GM12874 (cell line): ENCODE results near the gene GNB1.

ENCODE experiments used
- TF ChIP-seq, protein P1 (sequence below): IDR thresholded peaks from 2 replicates; pipeline ENCODE4 v1.5.1; 2011; ENCODE audit warnings: low read depth, mild to moderate bottlenecking, control low read depth, low read length, moderate library complexity; ENCODE audit not compliant: insufficient read depth

The GNB1 gene

DNA sequence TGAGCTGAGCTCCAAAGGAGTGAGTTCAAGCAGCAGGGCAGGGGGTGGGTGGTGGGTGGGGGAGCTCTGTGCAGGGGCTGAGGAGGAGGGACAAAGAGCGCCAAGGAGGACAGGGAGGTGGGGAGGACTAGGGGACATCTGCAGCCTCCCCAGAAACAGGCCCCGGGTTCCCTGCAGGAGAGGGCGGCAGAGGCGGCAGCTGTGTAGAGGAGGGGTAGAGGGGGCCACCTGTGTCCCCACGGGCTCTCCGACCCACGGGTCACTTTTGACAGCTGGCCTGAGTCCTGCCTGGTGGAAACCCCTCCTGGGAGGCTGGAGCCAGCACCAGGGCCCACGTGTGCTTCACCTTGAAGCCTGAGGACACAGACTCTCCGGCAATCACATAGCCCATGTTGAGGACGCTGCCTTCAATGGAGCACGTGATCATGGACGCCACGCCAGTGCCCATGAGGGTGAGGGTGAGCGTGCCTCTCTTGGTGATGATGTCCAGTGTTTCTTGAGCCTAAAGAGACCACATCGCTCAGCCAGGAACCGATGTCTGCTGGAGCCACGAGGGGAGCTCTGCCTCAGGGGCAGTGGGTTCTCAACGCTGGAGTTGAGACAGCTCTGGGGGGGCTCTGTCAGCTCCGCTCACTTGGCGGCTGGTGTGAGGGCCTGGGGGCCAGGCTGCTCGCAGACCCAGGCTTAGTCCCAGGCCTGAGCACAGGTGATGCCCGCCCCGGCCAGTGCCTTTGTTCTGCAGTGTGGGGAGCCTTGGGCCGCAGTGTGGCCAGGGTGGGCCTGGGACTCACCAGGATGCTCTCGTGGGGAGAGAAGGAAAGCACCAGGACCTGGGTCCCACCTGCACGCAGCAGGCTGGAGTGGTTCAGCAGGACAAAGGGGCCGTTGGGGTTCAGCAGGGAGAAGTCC is 34.8 kb upstream of the GNB1 start:
- TF ChIP-seq, protein P1, sequence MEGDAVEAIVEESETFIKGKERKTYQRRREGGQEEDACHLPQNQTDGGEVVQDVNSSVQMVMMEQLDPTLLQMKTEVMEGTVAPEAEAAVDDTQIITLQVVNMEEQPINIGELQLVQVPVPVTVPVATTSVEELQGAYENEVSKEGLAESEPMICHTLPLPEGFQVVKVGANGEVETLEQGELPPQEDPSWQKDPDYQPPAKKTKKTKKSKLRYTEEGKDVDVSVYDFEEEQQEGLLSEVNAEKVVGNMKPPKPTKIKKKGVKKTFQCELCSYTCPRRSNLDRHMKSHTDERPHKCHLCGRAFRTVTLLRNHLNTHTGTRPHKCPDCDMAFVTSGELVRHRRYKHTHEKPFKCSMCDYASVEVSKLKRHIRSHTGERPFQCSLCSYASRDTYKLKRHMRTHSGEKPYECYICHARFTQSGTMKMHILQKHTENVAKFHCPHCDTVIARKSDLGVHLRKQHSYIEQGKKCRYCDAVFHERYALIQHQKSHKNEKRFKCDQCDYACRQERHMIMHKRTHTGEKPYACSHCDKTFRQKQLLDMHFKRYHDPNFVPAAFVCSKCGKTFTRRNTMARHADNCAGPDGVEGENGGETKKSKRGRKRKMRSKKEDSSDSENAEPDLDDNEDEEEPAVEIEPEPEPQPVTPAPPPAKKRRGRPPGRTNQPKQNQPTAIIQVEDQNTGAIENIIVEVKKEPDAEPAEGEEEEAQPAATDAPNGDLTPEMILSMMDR, result no peak

DNA sequence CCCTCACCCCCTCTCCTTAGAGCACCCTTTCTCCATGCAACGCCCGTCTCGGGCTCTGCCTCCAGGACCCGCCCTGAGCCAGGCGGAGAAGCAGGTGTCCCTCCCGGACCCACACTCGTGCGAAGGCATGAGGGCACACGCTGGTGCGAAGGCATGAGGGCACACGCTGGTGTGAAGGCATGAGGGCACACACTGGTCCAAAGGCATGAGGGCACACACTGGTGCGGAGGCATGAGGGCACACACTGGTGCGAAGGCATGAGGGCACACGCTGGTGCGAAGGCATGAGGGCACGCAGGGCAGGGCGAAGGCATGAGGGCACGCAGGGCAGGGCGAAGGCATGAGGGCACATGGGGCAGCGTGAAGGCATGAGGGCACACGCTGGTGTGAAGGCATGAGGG is 34.0 kb upstream of the GNB1 start:
- TF ChIP-seq, protein P1, result no peak

GRCh38 chr1:1924386-1924785 is 33.5 kb upstream of the GNB1 start:
- TF ChIP-seq, protein P1, result no peak

- TF ChIP-seq, protein P1, result no peak
These were observed 32.3 kb upstream of the GNB1 start for GRCh38 chr1:1922956-1923833.

- TF ChIP-seq, protein P1, result no peak
These were observed 31.7 kb upstream of the GNB1 start for GRCh38 chr1:1922702-1922955.

DNA sequence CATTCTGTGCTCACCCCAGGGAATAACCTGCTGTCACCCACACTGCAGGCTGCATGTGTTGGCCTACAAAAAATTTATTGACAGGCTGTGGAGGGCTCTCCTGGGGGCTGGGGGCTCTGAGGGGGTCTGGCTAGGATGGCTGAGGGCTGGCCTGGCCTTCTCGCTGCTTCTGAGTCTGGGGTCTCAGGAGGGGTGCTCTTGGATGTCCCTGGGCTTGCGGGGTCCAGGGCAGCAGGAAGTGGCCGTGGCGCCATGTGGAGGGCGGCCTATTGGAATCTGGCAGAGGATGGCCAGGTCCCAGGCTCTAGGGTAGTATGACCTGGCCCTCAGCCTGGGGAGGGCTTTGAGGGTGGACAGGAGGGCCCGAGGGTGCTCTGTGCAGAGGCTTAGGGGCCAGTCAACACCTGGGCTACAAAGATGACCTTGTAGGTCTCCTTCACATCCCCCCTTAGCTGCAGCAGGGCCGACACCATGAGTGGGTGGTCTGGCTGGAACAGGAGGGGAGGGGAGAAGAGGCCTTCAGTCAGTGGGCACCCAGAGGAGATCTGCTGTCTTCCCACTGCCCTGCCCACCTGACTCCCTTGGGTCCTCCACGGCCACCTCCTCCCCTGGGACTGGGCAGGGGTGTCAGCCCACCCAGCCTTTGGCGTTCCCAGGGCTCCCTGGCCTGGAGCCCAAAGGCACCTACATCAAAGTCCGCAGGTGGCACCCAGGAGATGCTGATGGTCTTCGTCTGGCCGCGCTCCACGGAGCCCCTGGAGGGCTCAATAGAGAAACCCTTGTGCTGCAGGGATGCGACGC is 31.2 kb upstream of the GNB1 start:
- TF ChIP-seq, protein P1, result no peak

DNA sequence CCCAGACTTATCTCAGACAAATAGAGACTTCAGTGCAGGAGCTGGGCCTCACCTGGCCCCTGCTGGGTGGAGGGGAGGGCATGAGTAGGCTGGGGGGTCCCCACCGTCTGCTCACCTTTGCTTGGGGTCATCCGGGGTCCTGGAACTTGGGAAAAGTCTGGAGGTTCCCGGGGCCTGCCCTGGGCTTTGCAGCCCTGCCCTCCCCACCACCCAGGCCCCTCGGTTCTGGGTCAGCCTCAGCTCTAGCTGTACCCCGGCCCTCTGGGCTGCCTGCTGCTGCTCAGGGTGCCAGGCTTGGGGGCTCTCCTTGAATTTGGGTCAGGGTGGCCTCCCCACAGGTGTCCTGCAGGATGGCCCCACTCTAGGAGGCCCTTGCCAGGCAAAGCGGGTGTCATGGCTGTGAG is 30.6 kb upstream of the GNB1 start:
- TF ChIP-seq, protein P1, result no peak
